NCI-H128 (cell line): ENCODE data around the gene UNC5B.

Experiments used
- DNase-seq: peaks from one replicate; lab custom pipeline; 2025; ENCODE audit not compliant: unreplicated experiment; lab: John Stamatoyannopoulos, UW

UNC5B gene

GRCh38 chr10:71251319-71251718 lies 38.9 kb downstream of the UNC5B start:
- no peak for DNase-seq

GRCh38 chr10:71252220-71252619 lies 39.9 kb downstream of the UNC5B start:
- DNase-seq: no peak

- no peak for DNase-seq
Observed at GRCh38 chr10:71253981-71254818, 41.8 kb downstream of the UNC5B start.

GRCh38 chr10:71254834-71255549 lies 42.6 kb downstream of the UNC5B start:
- no peak for DNase-seq

GRCh38 chr10:71255550-71255807 lies 43.1 kb downstream of the UNC5B start:
- no peak for DNase-seq

- no peak for DNase-seq
Observed at GRCh38 chr10:71255808-71256660, 43.7 kb downstream of the UNC5B start.

GRCh38 chr10:71256661-71257318 lies 44.4 kb downstream of the UNC5B start:
- DNase-seq: no peak

- DNase-seq: no peak
Observed at GRCh38 chr10:71257319-71257997, 45.1 kb downstream of the UNC5B start.

GRCh38 chr10:71258046-71258445 lies 45.7 kb downstream of the UNC5B start:
- DNase-seq: no peak

GRCh38 chr10:71258446-71259145 lies 46.2 kb downstream of the UNC5B start:
- DNase-seq: no peak

GRCh38 chr10:71259282-71259681 lies 46.9 kb downstream of the UNC5B start:
- no peak for DNase-seq

GRCh38 chr10:71259815-71260501 lies 47.6 kb downstream of the UNC5B start:
- no peak for DNase-seq

- DNase-seq: no peak
Observed at GRCh38 chr10:71260622-71261325, 48.4 kb downstream of the UNC5B start.

- no peak for DNase-seq
Observed at GRCh38 chr10:71262027-71262426, 49.7 kb downstream of the UNC5B start.

GRCh38 chr10:71262817-71263216 lies 50.4 kb downstream of the UNC5B start:
- no peak for DNase-seq

GRCh38 chr10:71263376-71263775 lies 51.0 kb downstream of the UNC5B start:
- no peak for DNase-seq

GRCh38 chr10:71264345-71265200 lies 52.2 kb downstream of the UNC5B start:
- no peak for DNase-seq

- no peak for DNase-seq
Observed at GRCh38 chr10:71265201-71265575, 52.8 kb downstream of the UNC5B start.
